Fibroblast of pulmonary artery (primary cell): ENCODE data around the gene EVI5L.

Experiments
- DNase-seq: peaks from one replicate; pipeline ENCODE4 v3.0.0-alpha.2; 2010; ENCODE audit warnings: low read depth
- H3K4me3 ChIP-seq: replicated peaks from 2 replicates; pipeline ENCODE4 v1.5.1; 2011; ENCODE audit warnings: low read depth, mild to moderate bottlenecking, control low read depth, low read length, moderate library complexity
- TF ChIP-seq, protein P1 (sequence below): IDR thresholded peaks from 2 replicates; pipeline ENCODE4 v1.5.1; 2011; ENCODE audit warnings: mild to moderate bottlenecking, control low read depth, low read length, inconsistent platforms; ENCODE audit errors: missing control alignments

EVI5L gene

DNA sequence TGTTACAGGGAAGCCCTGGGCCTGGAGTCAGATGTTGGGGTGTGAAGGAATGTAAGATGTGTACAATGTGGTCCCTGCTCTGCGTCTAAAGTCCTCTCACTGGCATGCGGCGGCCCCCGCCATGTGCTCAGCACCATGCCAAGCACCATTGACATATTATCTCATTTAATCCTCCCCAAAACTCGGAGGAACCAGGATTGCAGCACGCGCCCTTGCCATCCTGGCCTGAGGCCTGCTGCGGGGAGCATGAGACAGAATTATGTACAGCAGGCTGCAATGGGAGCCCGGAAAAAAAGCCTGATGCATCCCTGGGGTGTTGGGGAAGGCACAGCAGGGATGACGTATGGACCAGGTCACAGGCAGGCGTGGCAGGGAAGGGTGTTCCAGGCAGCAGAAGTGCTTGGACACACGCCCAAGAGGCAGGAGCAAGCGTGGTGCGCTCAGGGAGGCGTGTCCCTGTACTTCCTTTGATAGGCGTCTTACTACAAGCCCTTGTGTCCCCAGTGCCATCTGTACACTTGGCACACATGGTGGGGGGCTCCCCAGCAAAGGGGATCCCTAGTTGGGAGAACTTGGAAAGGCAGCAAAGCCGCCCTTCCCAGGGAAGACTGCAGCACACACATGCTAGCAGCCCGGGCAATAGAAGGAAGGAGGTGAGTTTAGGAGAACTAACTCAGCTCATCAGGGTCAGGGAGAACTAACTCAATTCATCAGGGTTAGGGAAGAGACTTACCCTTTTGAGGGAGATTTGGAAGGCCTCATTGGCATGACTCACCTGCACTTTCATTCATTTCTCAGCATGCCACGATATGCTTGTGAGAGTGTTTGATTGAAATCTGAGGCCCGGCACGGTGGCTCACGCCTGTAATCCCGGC, 3.4 kb downstream of the EVI5L start:
- TF ChIP-seq, protein P1, sequence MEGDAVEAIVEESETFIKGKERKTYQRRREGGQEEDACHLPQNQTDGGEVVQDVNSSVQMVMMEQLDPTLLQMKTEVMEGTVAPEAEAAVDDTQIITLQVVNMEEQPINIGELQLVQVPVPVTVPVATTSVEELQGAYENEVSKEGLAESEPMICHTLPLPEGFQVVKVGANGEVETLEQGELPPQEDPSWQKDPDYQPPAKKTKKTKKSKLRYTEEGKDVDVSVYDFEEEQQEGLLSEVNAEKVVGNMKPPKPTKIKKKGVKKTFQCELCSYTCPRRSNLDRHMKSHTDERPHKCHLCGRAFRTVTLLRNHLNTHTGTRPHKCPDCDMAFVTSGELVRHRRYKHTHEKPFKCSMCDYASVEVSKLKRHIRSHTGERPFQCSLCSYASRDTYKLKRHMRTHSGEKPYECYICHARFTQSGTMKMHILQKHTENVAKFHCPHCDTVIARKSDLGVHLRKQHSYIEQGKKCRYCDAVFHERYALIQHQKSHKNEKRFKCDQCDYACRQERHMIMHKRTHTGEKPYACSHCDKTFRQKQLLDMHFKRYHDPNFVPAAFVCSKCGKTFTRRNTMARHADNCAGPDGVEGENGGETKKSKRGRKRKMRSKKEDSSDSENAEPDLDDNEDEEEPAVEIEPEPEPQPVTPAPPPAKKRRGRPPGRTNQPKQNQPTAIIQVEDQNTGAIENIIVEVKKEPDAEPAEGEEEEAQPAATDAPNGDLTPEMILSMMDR, result no peak
- H3K4me3 ChIP-seq, result no peak overlapping the region
- DNase-seq, result peak; percentile 81

DNA sequence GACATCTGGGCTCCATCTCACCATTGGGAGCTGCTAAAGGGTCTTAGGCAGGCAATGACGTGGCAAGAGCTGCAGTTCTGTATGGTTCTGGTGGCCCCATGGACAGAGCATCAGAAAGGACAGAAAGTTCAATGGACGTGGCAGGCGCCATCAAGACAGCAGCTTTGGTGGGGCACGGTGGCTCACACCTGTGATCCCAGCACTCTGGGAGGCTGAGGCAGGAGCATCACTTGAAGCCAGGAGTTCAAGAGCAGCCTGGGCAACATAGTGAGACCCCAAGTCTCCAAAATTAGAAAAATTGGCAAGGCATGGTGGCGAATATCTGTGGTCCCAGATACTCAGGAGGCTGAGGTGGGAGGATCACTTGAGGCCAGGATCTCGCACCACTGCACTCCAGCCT, 9.5 kb downstream of the EVI5L start:
- no peak for DNase-seq
- no peak overlapping the region for H3K4me3 ChIP-seq
- TF ChIP-seq, protein P1, result no peak

DNA sequence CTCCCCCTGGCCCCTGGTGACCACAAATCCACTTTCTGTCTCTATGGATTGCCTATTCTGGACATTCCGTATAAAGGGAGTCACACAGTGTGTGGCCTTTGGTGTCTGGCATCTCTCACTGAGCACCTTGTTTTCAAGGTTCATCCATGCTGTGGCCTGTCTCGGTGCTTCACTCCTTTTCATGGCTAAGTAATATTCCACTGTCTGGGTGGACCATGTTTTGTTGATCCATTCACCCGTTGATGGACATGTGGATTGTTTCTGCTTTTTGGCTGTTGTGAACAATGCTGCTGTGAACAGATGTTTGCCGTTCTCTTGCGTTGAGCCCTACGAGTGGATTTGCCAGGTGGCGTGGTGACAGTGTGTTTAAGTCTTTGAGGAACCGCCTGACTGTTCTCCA, 10.6 kb downstream of the EVI5L start:
- no peak for DNase-seq
- H3K4me3 ChIP-seq, result no peak overlapping the region
- TF ChIP-seq, protein P1, result no peak

DNA sequence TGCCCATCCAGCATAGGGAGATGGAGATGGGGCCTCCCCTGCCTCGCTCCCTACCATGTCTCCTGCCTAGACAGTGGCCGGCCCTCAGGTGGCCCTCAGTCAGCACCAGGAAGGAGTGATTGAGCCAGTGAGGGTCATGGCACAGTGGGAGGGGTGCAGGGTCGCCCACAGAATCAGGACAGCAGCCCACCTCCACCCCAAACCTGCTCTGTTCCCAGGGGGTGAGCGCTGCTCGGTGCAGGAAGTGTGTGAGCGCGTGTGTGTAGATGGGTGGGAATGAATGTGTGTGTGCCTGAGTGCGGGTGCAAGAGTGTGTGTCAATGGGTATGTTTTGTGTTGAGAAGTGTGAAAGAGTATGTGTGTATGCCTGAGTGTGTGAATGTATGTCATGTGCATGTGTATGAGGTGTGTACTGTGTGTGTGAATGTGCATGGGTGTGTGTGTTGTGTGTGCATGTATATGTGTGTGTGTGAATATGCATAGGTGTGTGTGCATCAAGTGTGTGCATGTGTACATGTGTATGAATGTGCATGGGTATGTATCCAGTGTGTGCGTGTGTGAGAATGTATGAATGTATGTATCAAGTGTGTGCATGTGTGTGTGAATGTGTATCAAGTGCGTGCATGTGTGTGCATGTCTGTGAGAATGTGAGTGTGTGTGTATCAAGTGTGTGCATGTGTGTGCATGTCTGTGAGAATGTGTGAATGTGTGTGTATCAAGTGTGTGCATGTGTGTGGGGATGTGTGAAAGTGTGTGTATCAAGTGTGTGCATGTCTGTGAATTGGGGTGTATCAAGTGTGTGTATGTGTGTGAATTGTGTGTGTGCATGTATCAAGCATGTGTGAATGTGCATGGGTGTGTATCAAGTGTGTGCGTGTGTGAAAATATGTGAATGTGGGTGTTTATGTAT, 12.0 kb downstream of the EVI5L start:
- no peak overlapping the region for H3K4me3 ChIP-seq
- DNase-seq, result no peak
- TF ChIP-seq, protein P1, result no peak

DNA sequence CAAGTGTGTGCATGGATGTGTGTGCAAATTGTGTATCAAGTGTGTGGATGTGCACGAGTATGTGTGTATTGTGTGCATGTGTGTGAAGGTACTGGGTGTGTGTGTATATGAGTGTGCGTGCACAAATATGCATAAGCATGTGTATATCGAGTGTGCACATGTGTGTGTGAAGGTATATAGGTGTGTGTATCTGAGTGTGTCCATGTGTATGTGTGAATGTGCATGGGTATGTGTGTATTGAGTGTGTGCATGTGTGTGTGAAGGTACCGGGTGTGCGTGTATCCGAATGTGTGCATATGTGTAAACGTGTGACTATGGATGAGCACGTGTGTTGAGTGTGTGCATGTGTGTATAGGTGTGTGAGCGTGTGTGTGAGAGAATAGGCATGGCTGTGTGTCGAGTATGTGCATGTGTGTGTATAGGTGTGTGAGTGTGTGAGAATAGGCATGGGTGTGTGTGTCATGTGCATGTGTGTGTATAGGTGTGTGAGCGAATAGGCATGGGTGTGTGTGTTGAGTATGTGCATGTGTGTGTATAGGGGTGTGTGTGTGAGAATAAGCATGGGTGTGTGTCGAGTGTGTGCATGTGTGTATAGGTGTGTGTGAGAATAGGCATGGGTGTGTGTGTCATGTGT, 12.8 kb downstream of the EVI5L start:
- H3K4me3 ChIP-seq, result no peak overlapping the region
- no peak for DNase-seq
- TF ChIP-seq, protein P1, result no peak

DNA sequence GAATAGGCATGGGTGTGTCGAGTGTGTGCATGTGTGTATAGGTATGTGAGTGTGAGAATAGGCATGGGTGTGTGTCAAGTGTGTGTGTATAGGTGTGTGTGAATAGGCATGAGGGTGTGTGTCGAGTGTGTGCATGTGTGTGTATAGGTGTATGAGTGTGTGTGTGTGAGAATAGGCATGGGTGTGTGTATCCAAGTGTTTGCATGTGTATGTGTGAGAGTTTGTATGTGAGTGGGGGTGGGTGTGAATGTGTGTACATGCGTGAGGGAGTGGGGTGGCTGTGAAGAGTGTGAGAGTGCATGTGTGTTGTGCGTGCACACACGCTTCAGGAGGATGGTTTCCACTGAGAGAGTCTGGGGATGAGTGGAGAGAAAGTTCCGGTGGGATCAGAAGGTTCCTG, 13.5 kb downstream of the EVI5L start:
- DNase-seq, result no peak
- no peak overlapping the region for H3K4me3 ChIP-seq
- TF ChIP-seq, protein P1, result no peak
